HepG2 (cell line): ENCODE measurements around the gene CRYBA2. TPM values are rescaled to one million over a fixed set of nuclear protein-coding genes. Genes with fewer than 3 reads are reported as not detected.

Source experiments
- ARID4A ChIP-seq: sonication (generic); formaldehyde crosslinking; IDR thresholded peaks from 2 replicates; pipeline ENCODE4 v1.5.0; 2020; ENCODE audit warnings: mild to moderate bottlenecking, missing genetic modification reagents, borderline replicate concordance
- BCL6 ChIP-seq: IDR thresholded peaks from 2 replicates; pipeline ENCODE4 v1.6.1; 2016; ENCODE audit warnings: missing genetic modification reagents, missing compliant biosample characterization
- HES4 ChIP-seq: sonication (generic); formaldehyde crosslinking; IDR thresholded peaks from 2 replicates; pipeline ENCODE4 v1.9.0; 2021; ENCODE audit warnings: mild to moderate bottlenecking, missing genetic modification reagents, borderline replicate concordance
- HMGXB4 ChIP-seq, 2 experiments: sonication (generic) in 1 of 2; formaldehyde crosslinking in 1 of 2; IDR thresholded peaks; 2 replicates each; pipeline versions ENCODE4 v1.4.0 to v1.6.1; 2018 to 2020; ENCODE audit warnings: missing genetic modification reagents in 2 of 2, borderline replicate concordance in 1 of 2, low read depth in 1 of 2, mild to moderate bottlenecking in 1 of 2, missing biosample characterization in 1 of 2
- HNRNPL ChIP-seq: fragments of 200-400 bp; formaldehyde crosslinking; IDR thresholded peaks from 2 replicates; pipeline ENCODE4 v1.6.1; 2017; ENCODE audit warnings: mild to moderate bottlenecking, low read depth, low read length
- PAF1 ChIP-seq: IDR thresholded peaks from 2 replicates; pipeline ENCODE4 v1.6.1; 2016; ENCODE audit warnings: missing genetic modification reagents, missing compliant biosample characterization
- PITX1 ChIP-seq: sonication (generic); formaldehyde crosslinking; IDR thresholded peaks from 2 replicates; pipeline ENCODE4 v1.5.1; 2020; ENCODE audit warnings: mild to moderate bottlenecking, missing genetic modification reagents
- THYN1 ChIP-seq: sonication (generic); formaldehyde crosslinking; IDR thresholded peaks from 2 replicates; pipeline ENCODE4 v1.8.1; 2023; ENCODE audit warnings: low read depth, mild to moderate bottlenecking, moderate library complexity, missing genetic modification reagents, borderline replicate concordance
- UBTF ChIP-seq: sonication (generic); formaldehyde crosslinking; IDR thresholded peaks from 2 replicates; pipeline ENCODE4 v1.4.0; 2020; ENCODE audit warnings: mild to moderate bottlenecking, missing genetic modification reagents
- ZNF329 ChIP-seq: sonication (generic); formaldehyde crosslinking; IDR thresholded peaks from 2 replicates; pipeline ENCODE4 v1.9.0; 2021; ENCODE audit warnings: low read depth, mild to moderate bottlenecking, missing genetic modification reagents
- ZNF367 ChIP-seq: sonication (generic); formaldehyde crosslinking; IDR thresholded peaks from 2 replicates; pipeline ENCODE4 v1.4.0; 2020; ENCODE audit warnings: missing genetic modification reagents, borderline replicate concordance
- ZNF609 ChIP-seq: sonication (generic); formaldehyde crosslinking; IDR thresholded peaks from 2 replicates; pipeline ENCODE4 v1.4.0; 2020; ENCODE audit warnings: mild to moderate bottlenecking, missing genetic modification reagents, borderline replicate concordance
- polyA plus RNA-seq, 8 experiments: library from polyadenylated mRNA; depleted of rRNA in 3 of 8; stranded (reverse) in 7 of 8; unstranded in 1 of 8; fragments of >200 nt; fragmentation: Illumina TruSeq in 4 of 8; extraction: Trizol in 4 of 8; gene quantifications; 2 replicates each; pipeline versions ENCODE4 v1.2.1 to v1.2.3, GENCODE V29; 2011 to 2016; ENCODE audit warnings: low read depth in 4 of 8, missing spikeins in 1 of 8, mixed read lengths in 1 of 8; ENCODE audit not compliant: insufficient read depth in 1 of 8
- total RNA-seq, 5 experiments: library from RNA; depleted of rRNA; stranded (reverse); fragments of >200 nt; fragmentation: Illumina TruSeq; extraction: Trizol; gene quantifications; 2 replicates each; pipeline ENCODE4 v1.2.3, GENCODE V29; 2016; ENCODE audit warnings: low read depth in 1 of 5

CRYBA2 gene
- total and polyA plus RNA-seq, 2 of the 13 experiments (the other 11 are each of a cell fraction or from before 2014, with no cell fraction given) = not detected

GRCh38 chr2:218992703-218993344 lies 398 bp downstream of the CRYBA2 start (continued):
- TF ChIP-seq THYN1 = no peak
- no peak for TF ChIP-seq PITX1
- TF ChIP-seq BCL6 (CRISPR knock-in tag) = peak; percentile 93
- TF ChIP-seq PAF1 (CRISPR knock-in tag) = no peak
- no peak for TF ChIP-seq HES4 (CRISPR knock-in tag)
- TF ChIP-seq UBTF (CRISPR knock-in tag) = peak; percentile 61; the same call in 1 of the 2 replicates
- TF ChIP-seq HMGXB4 (CRISPR knock-in tag; IDR thresholded peaks at IDR 0.05; ENCODE audit: borderline replicate concordance in 1 of 2, low read depth in 1 of 2) = no peak
- TF ChIP-seq ARID4A (CRISPR knock-in tag) = 0 out of 2 replicates have a peak, but pooled peaks have one; percentile 3
- TF ChIP-seq ZNF609 (CRISPR knock-in tag) = peak; percentile 46; the same call in 1 of the 2 replicates
- TF ChIP-seq ZNF367 (CRISPR knock-in tag) = no peak
- no peak for TF ChIP-seq ZNF329 (CRISPR knock-in tag)
- TF ChIP-seq HNRNPL = 0 out of 2 replicates have a peak, but pooled peaks have one; percentile 56
